Stimulated activated naive B cell treated with anti-CD40 and anti-IgM and Interleukin-4, amounts not matched to agents 10 μg/mL and 1 μg/mL and 100 μg/mL, for 72 hours (primary cell): ENCODE measurements around the gene VAT1L.

Source experiments
- ATAC-seq, 2 donors: fragments of 150-1000 bp; cut with Tn5 transposase; replicated peaks; 2 replicates each; pipeline ENCODE4 v1.10.0; 2021; ENCODE audit warnings: moderate library complexity in 1 of 2
- DNase-seq: peaks from one replicate; pipeline ENCODE4 v3.0.0; 2021
- H3K27ac Mint-ChIP-seq: one replicate; pipeline ENCODE4 v1.8.0; 2022; ENCODE audit warnings: mild to moderate bottlenecking, mixed read lengths
- H3K27me3 Mint-ChIP-seq, 2 donors: one replicate each; pipeline ENCODE4 v1.8.0; 2022; ENCODE audit warnings: mixed read lengths in 2 of 2
- H3K36me3 Mint-ChIP-seq, 2 donors: one replicate each; pipeline ENCODE4 v1.8.0; 2022; ENCODE audit warnings: mixed read lengths in 2 of 2, mild to moderate bottlenecking in 1 of 2
- H3K4me1 Mint-ChIP-seq, 2 donors: one replicate each; pipeline ENCODE4 v1.8.0; 2022; ENCODE audit warnings: mixed read lengths in 2 of 2, mild to moderate bottlenecking in 1 of 2
- H3K4me3 Mint-ChIP-seq, 2 donors: one replicate each; pipeline ENCODE4 v1.8.0; 2022; ENCODE audit warnings: mild to moderate bottlenecking in 2 of 2, mixed read lengths in 2 of 2, moderate library complexity in 1 of 2
- H3K9me3 Mint-ChIP-seq, 2 donors: one replicate each; pipeline ENCODE4 v1.8.0; 2022; ENCODE audit warnings: mixed read lengths in 2 of 2, mild to moderate bottlenecking in 1 of 2

The VAT1L gene

DNA sequence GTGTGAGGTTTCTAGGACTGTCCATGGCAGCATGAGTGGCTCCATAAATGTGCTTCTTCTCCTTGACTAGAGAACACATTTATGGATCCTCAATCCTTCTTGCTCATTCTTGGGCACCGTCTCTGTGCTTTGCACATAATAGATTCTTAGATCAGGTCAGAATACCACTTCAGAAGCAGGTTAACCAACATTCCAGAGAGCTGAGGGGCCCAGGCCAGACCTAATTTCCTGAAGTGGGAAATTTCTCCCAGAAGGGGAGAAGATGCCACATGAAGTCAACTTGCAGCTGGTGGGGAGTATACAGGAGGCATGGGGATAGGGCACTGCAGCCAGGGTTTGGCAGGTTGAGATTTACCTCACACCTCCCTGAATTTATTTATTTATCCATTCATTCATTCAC, 24.4 kb upstream of the VAT1L start:
- Mint-ChIP-seq H3K27ac (no peak overlapping the region), H3K27me3 (no peaks in the 10 kb centered on the region), H3K9me3 (no peaks in the 10 kb centered on the region), H3K4me3 (no peak overlapping the region), H3K36me3 (no peaks in the 10 kb centered on the region), H3K4me1 (no peaks in the 10 kb centered on the region)
- ATAC-seq (no peak), DNase-seq (no peak)

- no peak overlapping the region for H3K27ac Mint-ChIP-seq
- no peaks in the 10 kb centered on the region for H3K27me3 Mint-ChIP-seq
- H3K36me3 Mint-ChIP-seq: no peaks in the 10 kb centered on the region
- peaks cover 0 to 3% of the 10 kb centered on the region in 2 donors for H3K4me1 Mint-ChIP-seq
- no peak for DNase-seq
- no peak overlapping the region for H3K4me3 Mint-ChIP-seq
- no peak for ATAC-seq
- H3K9me3 Mint-ChIP-seq: no peaks in the 10 kb centered on the region
Measured at GRCh38 chr16:77767211-77767610, 21.2 kb upstream of the VAT1L start.

DNA sequence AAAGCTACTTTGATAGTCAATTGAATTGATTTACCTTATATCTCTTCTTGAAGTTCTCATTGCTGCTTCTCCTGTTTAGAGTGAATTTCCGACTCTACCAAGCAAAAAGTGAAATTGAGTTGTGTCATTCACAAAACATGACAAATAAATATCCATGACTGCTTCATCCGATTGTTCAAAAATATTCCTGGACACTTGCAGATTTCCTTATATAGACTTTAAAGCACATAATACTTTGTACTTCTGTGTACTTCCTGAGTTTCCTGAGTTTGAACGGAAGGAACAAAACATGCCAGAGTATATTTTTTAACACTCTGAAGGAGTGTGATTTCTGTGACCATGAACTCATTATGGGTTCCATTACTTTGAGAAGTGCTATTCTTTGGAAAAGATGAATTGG, 20.5 kb upstream of the VAT1L start:
- DNase-seq (no peak), ATAC-seq (no peak)
- Mint-ChIP-seq H3K4me1 (peaks cover 0 to 3% of the 10 kb centered on the region in 2 donors), H3K36me3 (no peaks in the 10 kb centered on the region), H3K27me3 (no peaks in the 10 kb centered on the region), H3K4me3 (no peak overlapping the region), H3K9me3 (no peaks in the 10 kb centered on the region), H3K27ac (no peak overlapping the region)

DNA sequence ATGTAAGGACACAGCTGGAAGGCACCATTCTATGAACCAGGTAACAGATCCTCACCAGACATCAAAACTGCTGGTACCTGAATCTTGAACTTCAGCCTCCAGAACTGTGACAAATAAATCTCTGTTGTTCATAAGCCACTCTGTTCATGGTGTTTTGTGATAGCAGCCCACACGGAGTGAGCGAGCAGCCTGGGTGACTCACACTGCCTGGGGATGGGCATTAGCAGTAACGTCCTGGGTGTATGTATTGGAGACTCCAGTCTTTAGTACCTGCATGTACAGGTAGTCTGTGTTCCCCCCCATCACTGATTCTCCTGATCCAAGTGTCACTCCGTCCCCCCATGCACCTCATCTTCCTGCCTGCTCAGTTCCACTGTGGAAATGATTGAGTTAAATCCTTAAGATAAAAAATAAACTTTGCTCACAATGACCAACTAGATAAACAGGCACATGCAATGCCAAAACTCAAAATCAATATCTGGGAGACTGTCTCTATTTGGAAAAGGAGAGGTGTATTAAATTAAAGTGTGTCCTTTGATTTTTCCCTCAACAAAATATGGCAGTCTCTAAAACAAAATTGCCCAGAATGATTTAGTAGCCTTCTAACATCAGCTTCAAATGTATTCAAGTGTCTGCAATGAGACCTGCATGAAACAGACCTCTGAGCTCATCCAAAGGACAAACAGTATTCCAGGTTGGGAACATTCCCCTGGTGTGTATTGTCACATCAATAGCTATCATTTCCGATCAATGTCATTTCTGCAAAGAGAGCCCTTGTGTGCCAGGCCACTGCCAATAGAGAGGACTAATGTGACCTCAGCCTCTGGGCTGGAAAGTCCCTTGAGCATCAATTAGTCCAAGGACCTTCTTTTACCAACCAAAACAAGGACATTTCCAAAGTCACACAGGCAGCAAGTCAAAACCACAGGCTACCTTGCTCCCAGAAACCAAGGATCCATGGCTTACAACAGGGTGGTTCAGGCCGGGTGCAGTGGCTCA, 12.2 kb upstream of the VAT1L start:
- H3K27ac Mint-ChIP-seq: no peak overlapping the region
- no peak overlapping the region for H3K4me3 Mint-ChIP-seq
- H3K9me3 Mint-ChIP-seq: no peaks in the 10 kb centered on the region
- ATAC-seq: no peak
- no peak for DNase-seq
- peaks cover 0 to 3% of the 10 kb centered on the region in 2 donors for H3K4me1 Mint-ChIP-seq
- no peaks in the 10 kb centered on the region for H3K36me3 Mint-ChIP-seq
- H3K27me3 Mint-ChIP-seq: peaks cover 0 to 4% of the 10 kb centered on the region in 2 donors

DNA sequence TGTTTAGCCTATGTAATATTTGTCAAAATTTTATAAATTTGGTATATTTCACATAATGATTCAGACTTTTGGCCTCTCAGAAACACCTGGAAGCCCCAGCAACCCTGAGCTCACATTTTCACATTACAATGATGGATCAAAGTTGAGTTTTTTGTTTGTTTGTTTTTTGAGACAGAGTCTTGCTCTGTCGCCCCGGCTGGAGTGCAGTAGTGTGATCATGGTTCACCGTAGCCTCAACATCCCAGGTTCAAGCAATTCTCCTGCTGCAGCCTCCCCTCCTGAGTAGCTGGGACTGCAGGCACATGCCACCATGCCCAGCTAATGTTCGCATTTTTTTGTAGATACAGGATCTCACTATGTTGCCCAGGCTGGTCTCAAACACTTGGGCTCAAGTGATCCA, 10.6 kb upstream of the VAT1L start:
- Mint-ChIP-seq H3K27ac (no peak overlapping the region), H3K9me3 (no peaks in the 10 kb centered on the region), H3K36me3 (no peaks in the 10 kb centered on the region), H3K27me3 (peaks cover 0 to 4% of the 10 kb centered on the region in 2 donors), H3K4me1 (no peaks in the 10 kb centered on the region), H3K4me3 (no peak overlapping the region)
- DNase-seq (no peak), ATAC-seq (no peak)

- Mint-ChIP-seq H3K36me3 (no peaks in the 10 kb centered on the region), H3K4me3 (no peak overlapping the region), H3K27me3 (peaks cover 0 to 4% of the 10 kb centered on the region in 2 donors), H3K9me3 (no peaks in the 10 kb centered on the region), H3K27ac (no peak overlapping the region), H3K4me1 (no peaks in the 10 kb centered on the region)
- ATAC-seq: no peak
- DNase-seq: no peak
Measured at GRCh38 chr16:77780378-77780837, 8.0 kb upstream of the VAT1L start.

DNA sequence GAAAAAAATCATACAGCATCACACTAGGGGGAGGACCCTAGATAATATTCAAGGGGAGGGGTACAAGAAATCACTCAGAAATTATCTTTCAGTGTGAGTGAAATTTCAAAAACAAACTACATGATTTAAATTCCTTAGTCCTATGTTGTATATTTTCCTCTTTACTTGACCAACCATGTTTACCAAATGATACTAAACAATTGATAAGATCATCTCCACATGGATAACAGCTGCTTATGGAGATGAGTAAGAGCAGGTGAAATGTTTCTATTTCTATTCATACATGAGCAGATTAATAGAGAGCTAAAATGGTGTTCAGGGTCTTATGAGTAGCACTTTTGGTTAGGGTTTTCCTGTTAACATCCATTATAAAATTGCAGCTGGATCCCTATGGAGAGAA, 7.3 kb upstream of the VAT1L start:
- DNase-seq (no peak), ATAC-seq (no peak)
- Mint-ChIP-seq H3K4me3 (no peak overlapping the region), H3K36me3 (no peaks in the 10 kb centered on the region), H3K4me1 (no peaks in the 10 kb centered on the region), H3K9me3 (no peaks in the 10 kb centered on the region), H3K27ac (no peak overlapping the region), H3K27me3 (peaks cover under 1 to 3% of the 10 kb centered on the region in 2 donors)

DNA sequence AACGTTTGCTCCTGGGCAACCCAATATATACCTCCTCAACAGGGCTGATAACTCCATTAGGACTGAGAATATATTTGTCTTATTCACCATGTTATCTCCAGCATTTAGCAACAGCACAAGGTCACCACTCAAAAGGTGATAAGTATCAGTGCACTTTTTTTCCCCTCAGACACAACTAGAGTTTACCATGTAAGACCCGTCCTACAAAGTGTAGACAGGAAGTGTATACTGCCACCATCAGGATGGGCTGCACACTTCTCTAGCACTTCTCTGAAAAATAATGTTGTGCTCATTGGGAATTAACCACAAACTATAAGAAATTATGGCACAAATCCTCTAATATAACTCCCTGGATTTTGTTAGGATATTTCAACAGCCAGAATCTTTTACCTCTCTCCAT, 5.7 kb upstream of the VAT1L start:
- peaks cover 15 to 16% of the 10 kb centered on the region in 2 donors for H3K27me3 Mint-ChIP-seq
- H3K9me3 Mint-ChIP-seq: no peaks in the 10 kb centered on the region
- H3K36me3 Mint-ChIP-seq: no peaks in the 10 kb centered on the region
- no peaks in the 10 kb centered on the region for H3K4me1 Mint-ChIP-seq
- ATAC-seq (peak; percentile 27 to 36), DNase-seq (no peak)
- H3K27ac Mint-ChIP-seq: no peak overlapping the region
- H3K4me3 Mint-ChIP-seq: no peak overlapping the region

DNA sequence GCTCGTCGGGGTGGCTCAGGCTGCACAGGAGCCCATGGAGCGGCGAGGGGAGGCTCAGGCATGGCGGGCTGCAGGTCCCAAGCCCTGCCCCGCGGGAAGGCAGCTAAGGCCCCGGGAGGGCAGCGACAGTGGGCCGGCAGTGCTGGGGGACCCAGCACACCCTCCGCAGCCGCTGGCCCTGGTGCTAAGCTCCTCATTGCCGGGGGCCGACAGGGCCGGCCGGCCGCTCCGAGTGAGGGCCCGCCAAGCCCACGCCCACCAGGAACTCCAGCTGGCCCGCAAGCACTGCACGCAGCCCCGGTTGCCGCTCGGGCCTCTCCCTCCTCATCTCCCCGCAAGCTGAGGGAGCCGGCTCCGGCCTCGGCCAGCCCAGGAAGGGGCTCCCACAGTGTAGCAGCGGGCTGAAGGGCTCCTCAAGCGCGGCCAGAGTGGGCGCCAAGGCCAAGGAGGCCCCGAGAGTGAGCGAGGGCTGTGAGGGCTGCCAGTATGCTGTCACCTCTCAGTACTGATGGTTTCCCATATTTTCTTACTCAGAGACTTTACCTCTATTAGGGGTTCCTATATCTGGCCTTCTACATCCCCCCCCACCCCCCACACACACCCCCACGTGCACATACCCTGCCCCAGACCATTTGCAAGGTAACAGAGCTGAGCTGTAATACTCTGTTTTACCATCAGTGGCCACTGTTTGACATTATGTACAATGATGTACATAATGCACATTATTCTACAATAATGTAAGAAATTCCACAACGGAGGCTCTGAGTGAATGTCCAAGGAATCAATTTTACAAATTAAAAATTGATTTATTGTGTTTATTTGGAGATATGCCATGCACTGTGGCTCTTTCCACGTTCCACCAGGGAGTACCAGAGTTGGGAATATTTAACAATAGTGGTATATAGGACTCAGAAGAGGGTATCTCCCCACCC, 3.7 kb upstream of the VAT1L start:
- ATAC-seq (no peak), DNase-seq (no peak)
- H3K36me3 Mint-ChIP-seq: peaks cover 0 to 2% of the 10 kb centered on the region in 2 donors
- peaks cover 8 to 20% of the 10 kb centered on the region in 2 donors for H3K4me1 Mint-ChIP-seq
- no peak overlapping the region for H3K27ac Mint-ChIP-seq
- no peaks in the 10 kb centered on the region for H3K9me3 Mint-ChIP-seq
- H3K27me3 Mint-ChIP-seq: peaks cover 29 to 33% of the 10 kb centered on the region in 2 donors
- no peak overlapping the region for H3K4me3 Mint-ChIP-seq

- H3K27ac Mint-ChIP-seq: no peak overlapping the region
- H3K27me3 Mint-ChIP-seq: peaks cover 36 to 39% of the 10 kb centered on the region in 2 donors
- H3K4me3 Mint-ChIP-seq: no peak overlapping the region
- H3K36me3 Mint-ChIP-seq: peaks cover 0 to 2% of the 10 kb centered on the region in 2 donors
- H3K4me1 Mint-ChIP-seq: peaks cover 8 to 26% of the 10 kb centered on the region in 2 donors
- no peak for ATAC-seq
- no peak for DNase-seq
- H3K9me3 Mint-ChIP-seq: no peaks in the 10 kb centered on the region
Measured at GRCh38 chr16:77785373-77785764, 3.0 kb upstream of the VAT1L start.

DNA sequence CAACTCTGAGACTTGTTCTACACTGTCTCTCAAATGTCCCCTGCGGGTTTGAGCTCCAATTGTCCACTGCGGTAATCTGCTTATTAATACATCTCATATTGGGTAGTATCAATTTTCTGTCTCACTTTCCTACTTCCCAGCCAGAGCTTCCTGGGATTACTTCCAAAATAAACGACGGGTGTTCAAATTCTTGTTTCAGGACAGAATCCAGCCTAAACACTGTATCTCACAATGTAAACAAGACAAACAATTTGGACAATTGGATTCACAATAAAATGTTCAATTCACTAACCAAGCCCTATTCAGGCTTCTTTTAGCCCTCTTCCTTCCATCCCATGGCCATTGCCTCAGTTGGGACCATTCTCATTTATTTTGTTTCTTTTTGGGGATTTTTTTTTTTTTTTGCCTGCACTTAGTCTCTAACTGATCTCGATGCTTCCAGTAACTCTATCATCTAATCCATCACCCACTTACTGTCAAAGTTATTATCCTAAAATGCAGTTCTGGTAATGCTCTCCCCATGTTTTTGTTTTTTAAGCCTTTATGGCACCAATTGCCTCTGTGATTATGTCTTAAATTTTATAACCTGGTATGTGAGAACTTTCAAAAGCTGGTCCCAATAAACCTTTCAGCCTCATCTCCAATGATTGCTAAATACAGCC, 2.0 kb upstream of the VAT1L start:
- Mint-ChIP-seq H3K9me3 (no peaks in the 10 kb centered on the region), H3K36me3 (peaks cover 0 to 2% of the 10 kb centered on the region in 2 donors), H3K27ac (no peak overlapping the region)

GRCh38 chr16:77787452-77787851, 912 bp upstream of the VAT1L start:
- Mint-ChIP-seq H3K9me3 (no peaks in the 10 kb centered on the region), H3K27ac (no peak overlapping the region), H3K36me3 (peaks cover 0 to 2% of the 10 kb centered on the region in 2 donors), H3K4me1 (peaks cover 8 to 26% of the 10 kb centered on the region in 2 donors), H3K27me3 (peaks cover 45 to 53% of the 10 kb centered on the region in 2 donors), H3K4me3 (no peak overlapping the region)
- DNase-seq (no peak), ATAC-seq (no peak)

More for the DNA sequence above, 2.0 kb upstream of the VAT1L start:
- H3K27me3 Mint-ChIP-seq: peaks cover 39 to 41% of the 10 kb centered on the region in 2 donors
- no peak for DNase-seq
- no peak for ATAC-seq
- H3K4me3 Mint-ChIP-seq: no peak overlapping the region
- H3K4me1 Mint-ChIP-seq: peaks cover 8 to 26% of the 10 kb centered on the region in 2 donors

- peaks cover 45 to 53% of the 10 kb centered on the region in 2 donors for H3K27me3 Mint-ChIP-seq
- no peak overlapping the region for H3K27ac Mint-ChIP-seq
- H3K4me3 Mint-ChIP-seq: peak overlapping the region; percentile 92 to 98
- peak; percentile 12 to 17 for ATAC-seq
- H3K9me3 Mint-ChIP-seq: no peaks in the 10 kb centered on the region
- DNase-seq: no peak
- H3K4me1 Mint-ChIP-seq: peaks cover 8 to 26% of the 10 kb centered on the region in 2 donors
- H3K36me3 Mint-ChIP-seq: peaks cover 0 to 2% of the 10 kb centered on the region in 2 donors
Measured at GRCh38 chr16:77789085-77790008, 983 bp downstream of the VAT1L start.
